GM20431 (cell line): Measurements from ENCODE around the gene WTAP.
"Not testable (repeated sequence)": the region's sequence is repeated elsewhere in the genome, so short reads cannot be mapped to it uniquely, and the experiment has no call there.

Experiments used
- in situ Hi-C: fragments of 300-500 bp; cut with MseI, MboI; formaldehyde crosslinking; loops from one replicate; pipeline ENCODE4 v1.15.0; 2020; ENCODE audit warnings: low sequenced_read_pairs; ENCODE audit not compliant: unreplicated experiment

WTAP gene

GRCh38 chr6:159724778-159725177 lies 2.5 kb upstream of the WTAP start:
- in situ Hi-C loops, result no loop called here

GRCh38 chr6:159725208-159725607 lies 2.1 kb upstream of the WTAP start:
- in situ Hi-C loops, result not testable (repeated sequence)

GRCh38 chr6:159726255-159726917 lies 920 bp upstream of the WTAP start:
- in situ Hi-C loops, result no loop called here

- in situ Hi-C loops, result no loop called here
These were observed 575 bp downstream of the WTAP start for GRCh38 chr6:159727717-159728445.

- in situ Hi-C loops, result no loop called here
These were observed 1.2 kb downstream of the WTAP start for GRCh38 chr6:159728531-159728964.

GRCh38 chr6:159729598-159730331 lies 2.5 kb downstream of the WTAP start:
- in situ Hi-C loops, result no loop called here

GRCh38 chr6:159730332-159730676 lies 3.0 kb downstream of the WTAP start:
- in situ Hi-C loops, result no loop called here

- in situ Hi-C loops, result not testable (repeated sequence)
These were observed 5.2 kb downstream of the WTAP start for GRCh38 chr6:159732550-159732949.

- in situ Hi-C loops, result not testable (repeated sequence)
These were observed 6.1 kb downstream of the WTAP start for GRCh38 chr6:159733395-159733794.

- in situ Hi-C loops, result no loop called here
These were observed 9.6 kb downstream of the WTAP start for GRCh38 chr6:159736908-159737307.

- in situ Hi-C loops, result no loop called here
These were observed 12.0 kb downstream of the WTAP start for GRCh38 chr6:159739341-159739740.

GRCh38 chr6:159742165-159742564 lies 14.9 kb downstream of the WTAP start:
- in situ Hi-C loops, result no loop called here

- in situ Hi-C loops, result no loop called here
These were observed 17.8 kb downstream of the WTAP start for GRCh38 chr6:159745081-159745480.

GRCh38 chr6:159746759-159747158 lies 19.5 kb downstream of the WTAP start:
- in situ Hi-C loops, result no loop called here

- in situ Hi-C loops, result not testable (repeated sequence)
These were observed 20.8 kb downstream of the WTAP start for GRCh38 chr6:159748127-159748526.

- in situ Hi-C loops, result no loop called here
These were observed 24.1 kb downstream of the WTAP start for GRCh38 chr6:159751448-159751847.

GRCh38 chr6:159753081-159753872 lies 26.0 kb downstream of the WTAP start:
- in situ Hi-C loops, result no loop called here

GRCh38 chr6:159754401-159754800 lies 27.1 kb downstream of the WTAP start:
- in situ Hi-C loops, result no loop called here

- in situ Hi-C loops, result no loop called here
These were observed 27.9 kb downstream of the WTAP start for GRCh38 chr6:159754959-159755914.
